GM23338 (cell line): ENCODE measurements around the gene S100A5. TPM values are rescaled to one million over a fixed set of nuclear protein-coding genes. Genes with fewer than 3 reads are reported as not detected.

ENCODE experiments used
- ATAC-seq: fragments of 200-7000 bp; cut with Tn5 transposase; 3 replicates; pipeline ENCODE4 v1.9.1; 2020
- DNase-seq: peaks from one replicate; pipeline ENCODE4 v3.0.0-alpha.2; 2015; ENCODE audit warnings: low spot score
- H2AFZ ChIP-seq: fragments of 200-600 bp; sonication (generic); 2 replicates; pipeline ENCODE4 v1.8.0; 2016; ENCODE audit warnings: antibody characterized with exemption, mild to moderate bottlenecking, moderate library complexity
- H3F3A ChIP-seq: fragments of 200-600 bp; sonication (generic); replicated peaks from 2 replicates; pipeline ENCODE4 v1.8.0; 2017; ENCODE audit warnings: antibody characterized with exemption, mixed run types, low read depth
- H3K27ac ChIP-seq: fragments of 200-600 bp; sonication (generic); 2 replicates; pipeline ENCODE4 v1.6.1; 2016; ENCODE audit warnings: low read depth
- H3K27me3 ChIP-seq: fragments of 200-600 bp; sonication (generic); 2 replicates; pipeline ENCODE4 v1.8.0; 2016; ENCODE audit warnings: mild to moderate bottlenecking, mixed run types, moderate library complexity; ENCODE audit not compliant: insufficient read depth
- H3K36me3 ChIP-seq: fragments of 200-600 bp; sonication (generic); 2 replicates; pipeline ENCODE4 v1.8.0; 2016; ENCODE audit warnings: mild to moderate bottlenecking; ENCODE audit not compliant: insufficient read depth
- H3K4me1 ChIP-seq: fragments of 200-600 bp; sonication (generic); 2 replicates; pipeline ENCODE4 v1.8.0; 2016; ENCODE audit warnings: mild to moderate bottlenecking, moderate library complexity; ENCODE audit not compliant: insufficient read depth
- H3K4me2 ChIP-seq: fragments of 200-600 bp; sonication (generic); 2 replicates; pipeline ENCODE4 v1.7.1; 2017; ENCODE audit warnings: mixed run types
- H3K4me3 ChIP-seq: fragments of 200-600 bp; sonication (generic); 2 replicates; pipeline ENCODE4 v1.6.1; 2016; ENCODE audit warnings: mixed run types
- H3K79me2 ChIP-seq: fragments of 200-600 bp; sonication (generic); replicated peaks from 2 replicates; pipeline ENCODE4 v1.8.0; 2017; ENCODE audit warnings: mild to moderate bottlenecking; ENCODE audit not compliant: insufficient read depth
- H3K9me2 ChIP-seq: fragments of 200-600 bp; sonication (generic); 2 replicates; pipeline ENCODE4 v1.8.0; 2017; ENCODE audit not compliant: insufficient read depth
- H4K20me1 ChIP-seq: fragments of 200-600 bp; sonication (generic); replicated peaks from 2 replicates; pipeline ENCODE4 v1.8.0; 2017; ENCODE audit warnings: mild to moderate bottlenecking; ENCODE audit not compliant: insufficient read depth
- H3K27ac Mint-ChIP-seq: 2 replicates; pipeline ENCODE4 v1.8.0; 2020; ENCODE audit warnings: inconsistent platforms, mild to moderate bottlenecking, moderate library complexity, mixed read lengths
- H3K27me3 Mint-ChIP-seq: 3 replicates; pipeline ENCODE4 v1.8.0; 2022; ENCODE audit warnings: low read depth, mild to moderate bottlenecking, moderate library complexity, mixed read lengths, inconsistent platforms; ENCODE audit not compliant: insufficient read depth, poor library complexity
- H3K36me3 Mint-ChIP-seq: 3 replicates; pipeline ENCODE4 v1.8.0; 2021; ENCODE audit warnings: low read depth, mild to moderate bottlenecking, inconsistent platforms, moderate library complexity, mixed read lengths
- H3K4me1 Mint-ChIP-seq: 3 replicates; pipeline ENCODE4 v1.8.0; 2020; ENCODE audit warnings: mild to moderate bottlenecking, inconsistent platforms, mixed read lengths
- H3K4me3 Mint-ChIP-seq: 3 replicates; pipeline ENCODE4 v1.8.0; 2021; ENCODE audit warnings: moderate library complexity, mild to moderate bottlenecking, inconsistent platforms, mixed read lengths
- H3K9me3 Mint-ChIP-seq: 3 replicates; pipeline ENCODE4 v1.8.0; 2020; ENCODE audit warnings: moderate library complexity, mild to moderate bottlenecking, inconsistent platforms, mixed read lengths
- CTCF ChIP-seq, 2 experiments: fragments of 200-600 bp in 1 of 2; sonication (generic) in 1 of 2; conservative IDR thresholded peaks; 2 replicates each; pipeline versions ENCODE4 v1.5.1 to v1.6.1; 2016 to 2017; ENCODE audit warnings: antibody characterized with exemption in 2 of 2, low read depth in 2 of 2, mild to moderate bottlenecking in 2 of 2, moderate library complexity in 1 of 2
- ETS1 ChIP-seq: IDR thresholded peaks from 2 replicates; pipeline ENCODE4 v1.6.1; 2016; ENCODE audit warnings: antibody characterized with exemption
- EZH2phosphoT487 ChIP-seq: fragments of 200-600 bp; sonication (generic); IDR thresholded peaks from one replicate; pipeline ENCODE4 v1.8.1; 2018; ENCODE audit warnings: antibody characterized with exemption; ENCODE audit not compliant: unreplicated experiment
- JUNB ChIP-seq: IDR thresholded peaks from one replicate; pipeline ENCODE4 v1.6.1; 2016; ENCODE audit warnings: antibody characterized with exemption; ENCODE audit not compliant: unreplicated experiment
- NANOG ChIP-seq: IDR thresholded peaks from 2 replicates; pipeline ENCODE4 v1.6.1; 2016; ENCODE audit warnings: antibody characterized with exemption, borderline replicate concordance
- REST ChIP-seq: IDR thresholded peaks from one replicate; pipeline ENCODE4 v1.6.1; 2018; ENCODE audit warnings: antibody characterized with exemption; ENCODE audit not compliant: unreplicated experiment
- STAT1 ChIP-seq: IDR thresholded peaks from one replicate; pipeline ENCODE4 v1.6.1; 2016; ENCODE audit warnings: antibody characterized with exemption; ENCODE audit not compliant: unreplicated experiment
- ZNF114 ChIP-seq: fragments of 250-450 bp; sonication (Bioruptor Pico); IDR thresholded peaks from 2 replicates; pipeline ENCODE4 v1.5.0; 2020; ENCODE audit warnings: mild to moderate bottlenecking, moderate library complexity
- ZNF331 ChIP-seq: fragments of 250-450 bp; sonication (Bioruptor Pico); IDR thresholded peaks from 2 replicates; pipeline ENCODE4 v1.5.0; 2020; ENCODE audit warnings: low read depth, mild to moderate bottlenecking, moderate library complexity
- ZNF462 ChIP-seq: fragments of 250-450 bp; sonication (Bioruptor Pico); IDR thresholded peaks from 2 replicates; pipeline ENCODE4 v1.5.0; 2020; ENCODE audit warnings: mild to moderate bottlenecking, moderate library complexity
- polyA plus RNA-seq: library from polyadenylated mRNA; unstranded; fragments of >200 nt; fragmentation: Nextera tagmentation; extraction: Ambion mirVana; gene quantifications from 2 replicates; pipeline ENCODE4 v1.2.1, GENCODE V29; 2016
- total RNA-seq: library from RNA; depleted of rRNA; stranded (reverse); fragments of >200 nt; shearing (Covaris generic); gene quantifications from 2 replicates; pipeline ENCODE4 v1.2.3, GENCODE V29; 2014

The S100A5 gene
- total and polyA plus RNA-seq, 2 experiments from 2014 or later = 0.47 TPM; not detected in 1

GRCh38 chr1:153578936-153579335 lies 38.2 kb upstream of the S100A5 start (continued):
- TF ChIP-seq CTCF (conservative IDR thresholded peaks at IDR 0.05; ENCODE audit: low read depth in 2 of 2) (no peak), NANOG (no peak)

GRCh38 chr1:153578490-153578889 lies 37.8 kb upstream of the S100A5 start:
- no peaks in the 10 kb centered on the region; the same call in 1 of the 3 replicates for H3K36me3 Mint-ChIP-seq
- no peaks in the 10 kb centered on the region for H4K20me1 ChIP-seq
- no peaks in the 10 kb centered on the region for H3K36me3 ChIP-seq
- no peaks in the 10 kb centered on the region for H3F3A ChIP-seq
- ATAC-seq (no peak), DNase-seq (no peak)
- no peaks in the 10 kb centered on the region for H3K79me2 ChIP-seq
- peaks cover 4% of the 10 kb centered on the region for H3K27me3 Mint-ChIP-seq
- no peaks in the 10 kb centered on the region for H3K9me2 ChIP-seq
- H3K9me3 Mint-ChIP-seq = peaks cover 22% of the 10 kb centered on the region; the same call in 2 of the 3 replicates
- H3K27ac ChIP-seq = no peak overlapping the region
- H3K4me1 Mint-ChIP-seq = peaks cover 13% of the 10 kb centered on the region
- peaks cover 6% of the 10 kb centered on the region; the same call in 1 of the 2 replicates for H3K4me1 ChIP-seq
- no peaks in the 10 kb centered on the region for H3K27me3 ChIP-seq
- peak overlapping the region; percentile 2; the same call in 1 of the 2 replicates for H2AFZ ChIP-seq
- H3K4me2 ChIP-seq = no peak overlapping the region
- no peak overlapping the region for H3K27ac Mint-ChIP-seq
- H3K4me3 Mint-ChIP-seq = no peak overlapping the region
- H3K4me3 ChIP-seq = no peak overlapping the region
- TF ChIP-seq ZNF114 = no peak
- TF ChIP-seq STAT1 = no peak
- no peak for TF ChIP-seq EZH2phosphoT487
- no peak for TF ChIP-seq ZNF462 (CRISPR knock-in tag)
- TF ChIP-seq ZNF331 = no peak
- no peak for TF ChIP-seq JUNB
- no peak for TF ChIP-seq CTCF (conservative IDR thresholded peaks at IDR 0.05; ENCODE audit: low read depth in 2 of 2)
- no peak for TF ChIP-seq REST
- no peak for TF ChIP-seq ETS1
